Astrocyte (in vitro differentiated cells and primary cell): Measurements from ENCODE around the gene RASGRF1. TPM values are rescaled to one million over a fixed set of nuclear protein-coding genes. Genes with fewer than 3 reads are reported as not detected.

Source experiments
- DNase-seq: peaks from one replicate; pipeline ENCODE4 v3.0.0-alpha.2; 2010; ENCODE audit warnings: low read depth
- FAIRE-seq: peaks from 2 replicates; lab custom pipeline; 2011; peaks lifted over from hg19 to GRCh38; lab: Jason Lieb, UNC
- H2AFZ ChIP-seq: 2 replicates; pipeline ENCODE4 v1.6.0; 2012; ENCODE audit warnings: low read depth, low read length, inconsistent platforms
- H3K27ac ChIP-seq: 2 replicates; pipeline ENCODE4 v1.5.1; 2011; ENCODE audit warnings: low read depth, low read length, inconsistent platforms
- H3K27me3 ChIP-seq: 2 replicates; pipeline ENCODE4 v1.6.0; 2011; ENCODE audit warnings: low read length, inconsistent platforms; ENCODE audit not compliant: insufficient read depth
- H3K36me3 ChIP-seq: 2 replicates; pipeline ENCODE4 v1.5.1; 2011; ENCODE audit warnings: low read length, inconsistent platforms; ENCODE audit not compliant: insufficient read depth
- H3K4me1 ChIP-seq: 2 replicates; pipeline ENCODE4 v1.5.1; 2011; ENCODE audit warnings: low read length, inconsistent platforms; ENCODE audit not compliant: insufficient read depth
- H3K4me2 ChIP-seq: 2 replicates; pipeline ENCODE4 v1.6.0; 2012; ENCODE audit warnings: low read length, inconsistent platforms
- H3K4me3 ChIP-seq: 2 replicates; pipeline ENCODE4 v1.5.1; 2011; ENCODE audit warnings: low read depth, mild to moderate bottlenecking, low read length, inconsistent platforms; ENCODE audit not compliant: insufficient read depth
- H3K79me2 ChIP-seq: 2 replicates; pipeline ENCODE4 v1.6.0; 2012; ENCODE audit warnings: mild to moderate bottlenecking, low read length, inconsistent platforms; ENCODE audit not compliant: insufficient read depth
- H3K9ac ChIP-seq: 2 replicates; pipeline ENCODE4 v1.6.0; 2012; ENCODE audit warnings: mild to moderate bottlenecking, low read length, inconsistent platforms
- H3K9me3 ChIP-seq: 2 replicates; pipeline ENCODE4 v1.5.1; 2012; ENCODE audit warnings: low read depth, mild to moderate bottlenecking, low read length, inconsistent platforms; ENCODE audit not compliant: insufficient read depth
- H4K20me1 ChIP-seq: 2 replicates; pipeline ENCODE4 v1.6.0; 2012; ENCODE audit warnings: low read length, inconsistent platforms; ENCODE audit not compliant: insufficient read depth
- H3K27ac Mint-ChIP-seq: one replicate; pipeline ENCODE4 v1.8.0; 2021; ENCODE audit warnings: mild to moderate bottlenecking, mixed read lengths; ENCODE audit not compliant: unreplicated experiment
- H3K27me3 Mint-ChIP-seq: one replicate; pipeline ENCODE4 v1.8.0; 2021; ENCODE audit warnings: low read depth, mixed read lengths; ENCODE audit not compliant: unreplicated experiment
- H3K36me3 Mint-ChIP-seq: one replicate; pipeline ENCODE4 v1.8.0; 2021; ENCODE audit warnings: low read depth, mixed read lengths; ENCODE audit not compliant: unreplicated experiment
- H3K4me1 Mint-ChIP-seq: one replicate; pipeline ENCODE4 v1.8.0; 2021; ENCODE audit warnings: low read depth, mixed read lengths; ENCODE audit not compliant: unreplicated experiment
- H3K4me3 Mint-ChIP-seq: one replicate; pipeline ENCODE4 v1.8.0; 2021; ENCODE audit warnings: mild to moderate bottlenecking, moderate library complexity, mixed read lengths; ENCODE audit not compliant: unreplicated experiment
- H3K9me3 Mint-ChIP-seq: one replicate; pipeline ENCODE4 v1.8.0; 2021; ENCODE audit warnings: mild to moderate bottlenecking, mixed read lengths; ENCODE audit not compliant: unreplicated experiment
- EZH2 ChIP-seq: IDR thresholded peaks from 2 replicates; pipeline ENCODE4 v1.6.1; 2012; ENCODE audit warnings: mild to moderate bottlenecking, low read length, inconsistent platforms; ENCODE audit not compliant: insufficient read depth
- total RNA-seq: library from RNA; stranded (reverse); gene quantifications from 2 replicates; pipeline ENCODE4 v1.2.1, GENCODE V29; 2021
- TF ChIP-seq, protein P1 (sequence below): IDR thresholded peaks from 2 replicates; pipeline ENCODE4 v1.5.1; 2011; ENCODE audit warnings: low read depth, mild to moderate bottlenecking, inconsistent platforms, low read length, moderate library complexity; ENCODE audit not compliant: insufficient read depth

The RASGRF1 gene
- total RNA-seq, 1 donor from 2014 or later = 1.2 TPM

DNA sequence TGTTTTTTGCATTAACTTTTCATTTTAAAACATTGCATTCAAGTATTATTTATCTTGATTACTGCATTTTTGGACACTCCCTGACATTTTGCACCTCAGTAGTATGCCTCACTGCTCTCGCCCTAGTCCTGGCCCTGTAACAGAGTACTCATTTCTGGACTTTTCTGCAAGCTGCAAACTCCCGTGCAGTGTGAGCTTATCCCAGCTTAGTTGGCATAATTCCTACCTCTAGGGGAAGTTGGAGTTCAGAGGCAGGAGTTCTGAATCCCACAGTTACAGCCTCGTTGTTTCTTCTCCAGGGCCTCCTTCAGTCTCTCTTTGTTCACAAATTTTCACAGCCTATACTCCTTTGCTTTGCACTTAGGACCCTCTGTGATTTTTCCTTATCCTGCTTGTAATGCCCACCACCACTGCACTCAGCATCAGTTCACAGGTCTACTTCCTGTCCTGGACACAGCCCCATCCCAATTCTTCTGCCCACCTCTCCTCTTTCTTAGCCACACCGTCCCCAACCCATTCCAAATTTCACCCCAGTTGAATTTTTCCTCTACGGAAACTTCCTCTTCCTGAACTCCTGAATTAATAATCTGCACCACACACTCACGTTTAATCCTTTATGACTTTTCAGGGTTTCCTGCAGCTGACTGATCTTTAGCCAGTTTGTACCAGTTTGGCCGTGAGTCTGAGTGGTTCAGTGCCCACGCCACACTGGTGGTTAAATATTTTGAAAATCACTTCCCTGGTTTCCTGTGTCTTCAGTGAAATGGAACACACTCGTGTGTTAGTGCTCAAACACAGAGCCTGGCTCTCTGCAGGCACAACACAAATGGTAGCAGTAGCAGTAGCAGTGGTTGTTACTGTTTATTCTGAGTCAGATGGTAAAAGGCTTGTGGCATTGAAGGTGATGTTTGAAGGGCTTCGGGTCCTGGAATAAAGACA, 139.4 kb downstream of the RASGRF1 start:
- H3K79me2 ChIP-seq = no peaks in the 10 kb centered on the region
- peak overlapping the region; percentile 60 for H3K27ac Mint-ChIP-seq
- no peaks in the 10 kb centered on the region for H3K9me3 ChIP-seq
- TF ChIP-seq EZH2 = no peak
- TF ChIP-seq, protein P1, sequence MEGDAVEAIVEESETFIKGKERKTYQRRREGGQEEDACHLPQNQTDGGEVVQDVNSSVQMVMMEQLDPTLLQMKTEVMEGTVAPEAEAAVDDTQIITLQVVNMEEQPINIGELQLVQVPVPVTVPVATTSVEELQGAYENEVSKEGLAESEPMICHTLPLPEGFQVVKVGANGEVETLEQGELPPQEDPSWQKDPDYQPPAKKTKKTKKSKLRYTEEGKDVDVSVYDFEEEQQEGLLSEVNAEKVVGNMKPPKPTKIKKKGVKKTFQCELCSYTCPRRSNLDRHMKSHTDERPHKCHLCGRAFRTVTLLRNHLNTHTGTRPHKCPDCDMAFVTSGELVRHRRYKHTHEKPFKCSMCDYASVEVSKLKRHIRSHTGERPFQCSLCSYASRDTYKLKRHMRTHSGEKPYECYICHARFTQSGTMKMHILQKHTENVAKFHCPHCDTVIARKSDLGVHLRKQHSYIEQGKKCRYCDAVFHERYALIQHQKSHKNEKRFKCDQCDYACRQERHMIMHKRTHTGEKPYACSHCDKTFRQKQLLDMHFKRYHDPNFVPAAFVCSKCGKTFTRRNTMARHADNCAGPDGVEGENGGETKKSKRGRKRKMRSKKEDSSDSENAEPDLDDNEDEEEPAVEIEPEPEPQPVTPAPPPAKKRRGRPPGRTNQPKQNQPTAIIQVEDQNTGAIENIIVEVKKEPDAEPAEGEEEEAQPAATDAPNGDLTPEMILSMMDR = no peak
- FAIRE-seq = no peak
- DNase-seq = peak; percentile 22
- peaks cover 7% of the 10 kb centered on the region for H3K9me3 Mint-ChIP-seq
- H3K4me1 Mint-ChIP-seq = peaks cover 13% of the 10 kb centered on the region
- H3K4me3 Mint-ChIP-seq = no peak overlapping the region
- H3K27me3 ChIP-seq = peaks cover 5% of the 10 kb centered on the region
- no peaks in the 10 kb centered on the region for H3K36me3 Mint-ChIP-seq
- H3K4me3 ChIP-seq = no peak overlapping the region
- H3K27me3 Mint-ChIP-seq = peaks cover 25% of the 10 kb centered on the region
- no peak overlapping the region for H3K9ac ChIP-seq
- H3K4me1 ChIP-seq = peaks cover 2% of the 10 kb centered on the region
- no peak overlapping the region for H3K27ac ChIP-seq
- H2AFZ ChIP-seq = no peak overlapping the region
- peak overlapping the region; percentile 17 for H3K4me2 ChIP-seq
- no peaks in the 10 kb centered on the region for H3K36me3 ChIP-seq
- H4K20me1 ChIP-seq = no peaks in the 10 kb centered on the region

DNA sequence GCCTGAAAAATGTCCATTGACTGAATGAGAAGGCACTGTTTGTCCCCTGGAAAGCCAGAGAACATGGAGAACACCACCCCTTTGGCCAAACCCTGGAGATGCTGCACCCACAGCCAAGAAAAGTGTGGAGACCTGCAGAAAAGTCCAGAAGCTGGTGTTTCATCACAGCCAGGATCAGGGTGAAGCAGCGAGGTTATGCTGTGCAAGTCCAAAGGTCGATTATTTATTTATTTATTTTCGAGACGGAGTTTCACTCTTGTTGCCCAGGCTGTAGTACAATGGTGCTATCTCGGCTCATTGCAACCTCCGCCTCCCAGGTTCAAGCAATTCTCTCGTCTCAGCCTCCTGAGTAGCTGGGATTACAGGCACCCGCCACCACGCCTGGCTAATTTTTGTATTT, 140.2 kb downstream of the RASGRF1 start:
- TF ChIP-seq, protein P1 = no peak
- no peak for TF ChIP-seq EZH2
- H3K36me3 ChIP-seq = no peaks in the 10 kb centered on the region
- Mint-ChIP-seq H3K4me3 (no peak overlapping the region), H3K9me3 (peaks cover 4% of the 10 kb centered on the region), H3K27ac (no peak overlapping the region), H3K36me3 (no peaks in the 10 kb centered on the region), H3K4me1 (peaks cover 13% of the 10 kb centered on the region), H3K27me3 (peaks cover 28% of the 10 kb centered on the region)
- DNase-seq (no peak), FAIRE-seq (no peak)
- no peaks in the 10 kb centered on the region for H3K79me2 ChIP-seq
- H4K20me1 ChIP-seq = no peaks in the 10 kb centered on the region
- H2AFZ ChIP-seq = no peak overlapping the region
- H3K9me3 ChIP-seq = no peaks in the 10 kb centered on the region
- no peak overlapping the region for H3K4me2 ChIP-seq
- no peak overlapping the region for H3K4me3 ChIP-seq
- peaks cover 2% of the 10 kb centered on the region for H3K4me1 ChIP-seq
- no peak overlapping the region for H3K27ac ChIP-seq
- H3K27me3 ChIP-seq = peaks cover 5% of the 10 kb centered on the region
- no peak overlapping the region for H3K9ac ChIP-seq

DNA sequence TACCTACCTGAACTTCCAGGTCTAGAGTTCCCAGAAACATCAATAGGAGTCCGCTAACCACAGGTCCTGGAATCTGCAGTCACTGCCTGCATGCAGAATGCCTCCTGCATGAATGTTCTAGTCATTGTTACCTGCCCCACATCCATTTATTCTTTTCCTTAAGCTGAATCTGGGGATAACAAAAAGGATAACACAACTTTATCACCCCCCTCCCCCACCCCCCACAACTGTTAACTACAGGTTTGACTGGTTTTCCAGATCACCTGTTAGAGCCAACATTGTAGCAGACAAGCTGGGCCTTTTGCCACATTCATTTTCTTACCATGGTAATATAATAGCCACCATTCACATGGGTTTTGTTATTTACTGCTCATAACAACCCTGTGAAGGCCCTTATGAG, 141.1 kb downstream of the RASGRF1 start:
- H3K4me2 ChIP-seq = no peak overlapping the region
- no peak for FAIRE-seq

More for the DNA sequence above, 141.1 kb downstream of the RASGRF1 start:
- H3K36me3 Mint-ChIP-seq = no peaks in the 10 kb centered on the region
- no peak overlapping the region for H3K27ac Mint-ChIP-seq
- Histone ChIP-seq H3K9me3 (no peaks in the 10 kb centered on the region), H4K20me1 (no peaks in the 10 kb centered on the region), H3K79me2 (no peaks in the 10 kb centered on the region), H3K27ac (no peak overlapping the region), H3K27me3 (peaks cover 5% of the 10 kb centered on the region), H3K4me3 (no peak overlapping the region), H3K9ac (no peak overlapping the region), H2AFZ (no peak overlapping the region), H3K36me3 (no peaks in the 10 kb centered on the region), H3K4me1 (peaks cover 5% of the 10 kb centered on the region)
- TF ChIP-seq EZH2 = no peak
- peaks cover 12% of the 10 kb centered on the region for H3K4me1 Mint-ChIP-seq
- H3K27me3 Mint-ChIP-seq = peaks cover 30% of the 10 kb centered on the region
- peaks cover 4% of the 10 kb centered on the region for H3K9me3 Mint-ChIP-seq
- DNase-seq = no peak
- no peak overlapping the region for H3K4me3 Mint-ChIP-seq
